Activated T-helper 17 cell treated with anti-CD3 and anti-CD28 coated beads, Interleukin-2, amount 50 U/mL, for 72 hours (primary cell): Measurements from ENCODE around the gene B3GAT1. TPM values are rescaled to one million over a fixed set of nuclear protein-coding genes. Genes with fewer than 3 reads are reported as not detected.

Experiments
- ATAC-seq: fragments of 150-1000 bp; cut with Tn5 transposase; replicated peaks from 2 replicates; pipeline ENCODE4 v1.10.0; 2021; ENCODE audit warnings: mild to moderate bottlenecking, moderate library complexity
- H3K27ac Mint-ChIP-seq: one replicate; pipeline ENCODE4 v1.8.0; 2022; ENCODE audit warnings: mixed read lengths
- H3K27me3 Mint-ChIP-seq: one replicate; pipeline ENCODE4 v1.8.0; 2022; ENCODE audit warnings: mixed read lengths
- H3K36me3 Mint-ChIP-seq: one replicate; pipeline ENCODE4 v1.8.0; 2022; ENCODE audit warnings: low read depth, mild to moderate bottlenecking, mixed read lengths
- H3K4me1 Mint-ChIP-seq: one replicate; pipeline ENCODE4 v1.8.0; 2022; ENCODE audit warnings: mixed read lengths
- H3K4me3 Mint-ChIP-seq: one replicate; pipeline ENCODE4 v1.8.0; 2022; ENCODE audit warnings: mild to moderate bottlenecking, mixed read lengths
- H3K9me3 Mint-ChIP-seq: one replicate; pipeline ENCODE4 v1.8.0; 2022; ENCODE audit warnings: mixed read lengths
- total RNA-seq, 2 donors: library from RNA; stranded (reverse); gene quantifications; one replicate each; pipeline ENCODE4 v1.2.3, GENCODE V29; 2022

Gene B3GAT1
- total RNA-seq, 2 donors from 2014 or later: 0.16 to 0.17 TPM

GRCh38 chr11:134382830-134383229 is 29.2 kb downstream of the B3GAT1 start:
- Mint-ChIP-seq H3K4me3 (no peak overlapping the region), H3K9me3 (no peaks in the 10 kb centered on the region), H3K27ac (no peak overlapping the region), H3K4me1 (peaks cover 19% of the 10 kb centered on the region), H3K27me3 (peaks cover 7% of the 10 kb centered on the region), H3K36me3 (no peaks in the 10 kb centered on the region)
- ATAC-seq: no peak

DNA sequence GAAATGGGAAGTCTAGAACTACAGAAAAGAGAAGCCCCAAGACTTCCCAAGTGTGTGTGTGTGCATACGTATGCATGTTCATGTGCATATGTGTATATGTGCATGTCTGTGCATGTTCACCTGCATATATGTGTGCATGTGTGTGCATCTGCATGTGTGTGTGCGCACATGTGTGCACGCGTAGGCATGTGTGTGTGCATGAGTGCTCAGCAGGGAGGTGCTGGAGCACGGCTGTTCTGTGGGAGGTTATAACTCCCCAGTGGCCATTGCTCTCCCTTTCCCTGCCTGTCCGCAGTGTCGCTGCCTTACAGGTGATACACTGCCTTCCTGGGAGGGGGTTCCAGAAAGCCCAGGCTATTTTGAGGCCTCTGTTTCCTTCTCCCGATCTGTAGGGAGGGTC is 29.8 kb downstream of the B3GAT1 start:
- no peak for ATAC-seq
- Mint-ChIP-seq H3K4me3 (no peak overlapping the region), H3K36me3 (no peaks in the 10 kb centered on the region), H3K27ac (peak overlapping the region; percentile 26), H3K4me1 (peaks cover 16% of the 10 kb centered on the region), H3K9me3 (no peaks in the 10 kb centered on the region), H3K27me3 (peaks cover 7% of the 10 kb centered on the region)

DNA sequence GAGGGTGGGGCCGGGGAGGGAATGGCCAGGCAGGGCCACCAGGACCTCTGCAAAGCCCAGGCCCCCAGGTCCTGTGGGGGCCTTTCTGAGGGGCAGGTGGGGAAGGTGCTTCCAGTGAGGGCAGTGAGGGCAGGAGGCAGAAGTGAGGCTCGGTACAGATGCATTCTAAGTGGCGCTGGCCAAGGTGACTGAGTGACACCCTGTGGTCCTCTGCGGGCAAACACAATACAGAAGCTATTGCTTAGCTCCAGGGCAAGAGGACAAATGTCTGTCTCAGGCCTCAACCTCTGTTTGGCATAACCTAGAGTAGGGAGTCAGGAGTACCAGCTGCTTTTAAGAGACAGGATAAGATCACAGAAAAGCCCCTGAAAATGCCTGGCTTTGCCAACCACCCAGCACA is 31.3 kb downstream of the B3GAT1 start:
- Mint-ChIP-seq H3K4me3 (no peak overlapping the region), H3K27me3 (peaks cover 7% of the 10 kb centered on the region), H3K4me1 (peaks cover 2% of the 10 kb centered on the region), H3K9me3 (no peaks in the 10 kb centered on the region), H3K36me3 (no peaks in the 10 kb centered on the region), H3K27ac (no peak overlapping the region)
- no peak for ATAC-seq

GRCh38 chr11:134380229-134380628 is 31.8 kb downstream of the B3GAT1 start:
- Mint-ChIP-seq H3K9me3 (no peaks in the 10 kb centered on the region), H3K27me3 (peaks cover 7% of the 10 kb centered on the region), H3K27ac (no peak overlapping the region), H3K36me3 (no peaks in the 10 kb centered on the region), H3K4me1 (no peaks in the 10 kb centered on the region), H3K4me3 (no peak overlapping the region)
- no peak for ATAC-seq

DNA sequence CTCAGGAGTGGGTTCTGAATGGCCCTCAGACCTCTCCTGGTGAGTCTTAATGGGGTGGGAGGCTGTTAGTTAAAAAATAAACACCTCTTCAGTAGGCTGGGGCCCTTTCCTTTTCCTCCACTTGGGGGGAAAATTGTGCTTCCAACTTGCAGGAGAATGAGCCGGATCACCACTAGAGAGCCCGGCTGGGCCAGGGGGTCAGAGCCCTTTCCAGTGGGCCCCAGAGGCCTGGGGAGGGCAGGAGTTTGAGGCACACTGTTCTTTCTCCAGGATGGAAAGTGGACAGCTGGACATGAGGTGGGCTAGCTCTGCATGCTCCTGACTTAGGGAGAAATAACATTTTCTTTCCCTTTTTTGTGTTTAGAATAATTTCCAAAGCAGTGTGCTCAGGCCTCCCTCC is 32.8 kb downstream of the B3GAT1 start:
- no peaks in the 10 kb centered on the region for H3K9me3 Mint-ChIP-seq
- no peak overlapping the region for H3K4me3 Mint-ChIP-seq
- ATAC-seq: no peak

DNA sequence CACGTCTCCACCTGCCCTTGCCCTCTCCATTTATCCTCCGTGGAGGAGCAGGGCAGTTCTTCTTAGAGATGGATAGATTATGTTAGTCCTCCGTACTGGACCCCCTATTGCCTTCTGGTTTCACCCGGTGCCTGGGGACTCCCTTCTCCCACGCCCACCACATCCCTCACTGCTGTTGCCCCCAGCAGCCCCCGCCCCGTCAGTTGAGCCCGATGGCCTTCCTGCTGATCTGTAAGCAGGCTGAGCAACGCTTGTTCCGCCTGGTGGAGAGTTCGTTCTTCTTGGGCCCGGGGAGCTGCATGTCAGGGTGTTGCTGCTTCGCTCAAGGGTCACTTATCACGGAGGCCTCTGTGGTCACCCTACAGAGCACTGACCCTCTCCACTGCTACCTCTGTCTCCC is 34.2 kb downstream of the B3GAT1 start:
- H3K4me3 Mint-ChIP-seq: no peak overlapping the region
- no peak overlapping the region for H3K27ac Mint-ChIP-seq
- no peaks in the 10 kb centered on the region for H3K4me1 Mint-ChIP-seq
- H3K36me3 Mint-ChIP-seq: no peaks in the 10 kb centered on the region
- H3K9me3 Mint-ChIP-seq: no peaks in the 10 kb centered on the region
- peaks cover 4% of the 10 kb centered on the region for H3K27me3 Mint-ChIP-seq
- ATAC-seq: no peak

More for the DNA sequence above, 32.8 kb downstream of the B3GAT1 start:
- Mint-ChIP-seq H3K27ac (no peak overlapping the region), H3K36me3 (no peaks in the 10 kb centered on the region), H3K4me1 (no peaks in the 10 kb centered on the region), H3K27me3 (peaks cover 7% of the 10 kb centered on the region)

DNA sequence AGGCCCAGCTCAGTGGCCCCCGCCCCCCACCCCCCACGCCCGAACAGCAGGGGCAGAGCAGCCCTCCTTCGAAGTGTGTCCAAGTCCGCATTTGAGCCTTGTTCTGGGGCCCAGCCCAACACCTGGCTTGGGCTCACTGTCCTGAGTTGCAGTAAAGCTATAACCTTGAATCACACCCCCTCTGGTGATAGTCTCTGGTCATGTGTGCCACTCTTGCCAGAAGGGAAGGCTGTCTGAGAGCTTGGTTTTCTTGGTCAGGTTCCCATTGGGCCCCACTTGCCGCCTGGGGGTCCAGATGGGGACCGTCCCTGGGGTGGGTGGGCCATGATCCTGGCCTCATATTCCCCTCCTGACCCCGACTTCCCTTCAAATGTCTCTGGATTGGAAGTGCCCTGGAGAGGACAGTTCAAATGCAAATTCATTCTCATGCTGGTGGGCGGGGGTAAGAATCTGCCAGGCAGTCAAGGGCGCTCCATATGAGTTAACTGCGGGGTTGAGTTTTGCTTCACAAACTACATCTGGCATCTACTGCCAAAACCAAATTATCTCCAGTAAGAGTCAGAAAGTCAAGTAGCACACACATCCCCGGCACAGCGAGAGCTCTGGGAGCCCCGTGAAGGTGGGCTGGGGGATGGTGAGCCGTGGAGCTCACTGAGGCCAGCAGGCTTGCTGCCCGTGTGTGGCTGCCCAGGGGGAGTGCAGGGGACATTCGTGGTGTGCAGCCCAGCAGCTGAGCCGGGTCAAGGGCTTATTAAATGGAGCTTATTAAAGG is 35.7 kb downstream of the B3GAT1 start:
- H3K4me1 Mint-ChIP-seq: no peaks in the 10 kb centered on the region
- H3K27ac Mint-ChIP-seq: no peak overlapping the region
- ATAC-seq: no peak
- H3K9me3 Mint-ChIP-seq: no peaks in the 10 kb centered on the region
- H3K36me3 Mint-ChIP-seq: no peaks in the 10 kb centered on the region
- H3K27me3 Mint-ChIP-seq: no peaks in the 10 kb centered on the region
- no peak overlapping the region for H3K4me3 Mint-ChIP-seq

DNA sequence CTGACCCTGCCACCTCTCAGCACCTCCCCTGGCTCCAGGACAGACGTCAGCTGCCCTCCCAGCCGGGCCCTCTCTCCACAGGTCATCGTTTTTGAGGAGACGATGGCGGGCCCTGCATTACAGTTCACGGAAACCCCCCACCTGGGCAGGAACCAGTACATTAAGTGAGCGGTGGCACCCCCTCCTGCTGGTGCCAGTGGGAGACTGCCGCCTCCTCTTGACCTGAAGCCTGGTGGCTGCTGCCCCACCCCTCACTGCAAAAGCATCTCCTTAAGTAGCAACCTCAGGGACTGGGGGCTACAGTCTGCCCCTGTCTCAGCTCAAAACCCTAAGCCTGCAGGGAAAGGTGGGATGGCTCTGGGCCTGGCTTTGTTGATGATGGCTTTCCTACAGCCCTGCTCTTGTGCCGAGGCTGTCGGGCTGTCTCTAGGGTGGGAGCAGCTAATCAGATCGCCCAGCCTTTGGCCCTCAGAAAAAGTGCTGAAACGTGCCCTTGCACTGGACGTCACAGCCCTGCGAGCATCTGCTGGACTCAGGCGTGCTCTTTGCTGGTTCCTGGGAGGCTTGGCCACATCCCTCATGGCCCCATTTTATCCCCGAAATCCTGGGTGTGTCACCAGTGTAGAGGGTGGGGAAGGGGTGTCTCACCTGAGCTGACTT is 37.0 kb downstream of the B3GAT1 start:
- H3K27me3 Mint-ChIP-seq: no peaks in the 10 kb centered on the region
- no peaks in the 10 kb centered on the region for H3K9me3 Mint-ChIP-seq
- no peak overlapping the region for H3K27ac Mint-ChIP-seq
- H3K36me3 Mint-ChIP-seq: no peaks in the 10 kb centered on the region
- no peaks in the 10 kb centered on the region for H3K4me1 Mint-ChIP-seq
- no peak overlapping the region for H3K4me3 Mint-ChIP-seq
- no peak for ATAC-seq

- H3K27me3 Mint-ChIP-seq: no peaks in the 10 kb centered on the region
- no peaks in the 10 kb centered on the region for H3K4me1 Mint-ChIP-seq
- no peaks in the 10 kb centered on the region for H3K9me3 Mint-ChIP-seq
- H3K4me3 Mint-ChIP-seq: no peak overlapping the region
- ATAC-seq: no peak
- H3K36me3 Mint-ChIP-seq: no peaks in the 10 kb centered on the region
- no peak overlapping the region for H3K27ac Mint-ChIP-seq
These were observed 37.9 kb downstream of the B3GAT1 start for GRCh38 chr11:134374171-134374570.

GRCh38 chr11:134373591-134374052 is 38.4 kb downstream of the B3GAT1 start:
- H3K36me3 Mint-ChIP-seq: no peaks in the 10 kb centered on the region
- no peaks in the 10 kb centered on the region for H3K4me1 Mint-ChIP-seq
- H3K27me3 Mint-ChIP-seq: no peaks in the 10 kb centered on the region
- no peaks in the 10 kb centered on the region for H3K9me3 Mint-ChIP-seq
- no peak overlapping the region for H3K4me3 Mint-ChIP-seq
- H3K27ac Mint-ChIP-seq: no peak overlapping the region
- no peak for ATAC-seq

DNA sequence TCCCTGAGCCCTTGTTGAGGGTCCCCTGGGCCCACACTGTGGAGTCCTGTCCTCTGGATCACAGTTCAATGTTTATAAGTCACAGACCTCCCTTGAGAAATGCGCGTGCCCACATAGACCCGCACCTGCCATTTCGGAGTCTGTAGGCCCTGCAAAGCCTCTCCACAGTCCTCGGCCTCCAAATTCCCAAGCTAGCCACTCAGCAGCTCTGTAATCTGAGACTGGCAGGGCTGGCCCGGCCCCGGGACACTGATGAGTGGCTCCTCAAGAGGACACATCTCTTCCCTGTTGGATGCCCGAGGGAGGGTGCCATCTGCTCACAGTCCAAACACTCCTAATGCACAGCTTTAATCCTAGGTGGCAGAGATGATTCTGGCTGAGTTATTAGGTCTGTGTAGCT is 39.1 kb downstream of the B3GAT1 start:
- no peaks in the 10 kb centered on the region for H3K9me3 Mint-ChIP-seq
- H3K4me3 Mint-ChIP-seq: no peak overlapping the region
- H3K27me3 Mint-ChIP-seq: no peaks in the 10 kb centered on the region
- no peaks in the 10 kb centered on the region for H3K4me1 Mint-ChIP-seq
- ATAC-seq: no peak
- no peaks in the 10 kb centered on the region for H3K36me3 Mint-ChIP-seq
- no peak overlapping the region for H3K27ac Mint-ChIP-seq

- Mint-ChIP-seq H3K36me3 (no peaks in the 10 kb centered on the region), H3K4me3 (no peak overlapping the region), H3K4me1 (no peaks in the 10 kb centered on the region), H3K9me3 (no peaks in the 10 kb centered on the region), H3K27ac (no peak overlapping the region), H3K27me3 (no peaks in the 10 kb centered on the region)
- no peak for ATAC-seq
These were observed 39.5 kb downstream of the B3GAT1 start for GRCh38 chr11:134372536-134372935.

- no peaks in the 10 kb centered on the region for H3K36me3 Mint-ChIP-seq
- no peaks in the 10 kb centered on the region for H3K27me3 Mint-ChIP-seq
- ATAC-seq: no peak
- H3K4me3 Mint-ChIP-seq: no peak overlapping the region
- no peak overlapping the region for H3K27ac Mint-ChIP-seq
- no peaks in the 10 kb centered on the region for H3K4me1 Mint-ChIP-seq
- H3K9me3 Mint-ChIP-seq: no peaks in the 10 kb centered on the region
These were observed 40.4 kb downstream of the B3GAT1 start for GRCh38 chr11:134371436-134372185.

DNA sequence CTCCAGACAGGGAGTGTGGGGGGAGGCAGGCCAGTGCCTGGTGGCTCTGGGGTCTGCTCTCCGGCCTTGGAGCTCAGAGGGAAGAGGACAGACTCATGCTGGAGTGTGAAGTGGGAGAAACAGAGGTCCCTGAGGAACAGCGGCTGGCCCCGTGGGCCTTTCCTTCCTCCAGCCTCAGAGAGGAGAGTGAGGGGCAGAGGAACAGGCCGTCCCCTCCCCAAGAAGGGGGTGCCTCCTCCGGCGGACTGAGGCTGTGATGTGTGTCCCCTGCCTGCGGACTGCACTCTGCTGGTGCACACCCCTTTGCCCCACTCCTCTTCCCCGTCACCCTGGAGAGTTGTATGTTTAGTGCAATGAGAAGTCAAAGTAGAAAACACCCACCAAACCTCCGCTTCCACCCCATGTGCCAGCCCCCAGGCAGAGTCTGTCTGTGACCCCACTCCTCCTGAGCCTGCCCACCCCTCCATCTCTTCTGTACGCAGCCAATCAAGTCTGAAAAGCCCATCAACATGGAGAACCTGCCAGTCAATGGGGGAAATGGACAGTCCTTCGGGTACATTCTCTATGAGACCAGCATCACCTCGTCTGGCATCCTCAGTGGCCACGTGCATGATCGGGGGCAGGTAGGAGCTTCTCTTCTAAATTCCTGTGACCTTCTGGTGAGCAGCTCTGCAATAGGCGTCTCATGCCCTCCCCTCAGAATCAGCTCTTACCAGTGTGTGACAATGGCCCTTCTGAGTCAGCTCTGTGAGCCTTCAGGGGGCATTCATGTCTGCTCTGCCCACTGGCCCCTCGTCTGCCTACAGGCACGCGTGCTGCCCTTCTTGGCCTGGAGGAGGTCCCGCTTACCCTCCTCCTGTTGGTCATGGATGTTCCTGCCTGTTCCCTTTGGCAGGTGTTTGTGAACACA is 41.3 kb downstream of the B3GAT1 start:
- ATAC-seq: no peak
- no peaks in the 10 kb centered on the region for H3K9me3 Mint-ChIP-seq
- H3K27me3 Mint-ChIP-seq: no peaks in the 10 kb centered on the region
- no peak overlapping the region for H3K4me3 Mint-ChIP-seq
- H3K27ac Mint-ChIP-seq: no peak overlapping the region
- no peaks in the 10 kb centered on the region for H3K4me1 Mint-ChIP-seq
- no peaks in the 10 kb centered on the region for H3K36me3 Mint-ChIP-seq
